IMR-90 (cell line): ENCODE data around the gene IRAK3.

Experiments
- BHLHE40 ChIP-seq: fragments of 150-350 bp; IDR thresholded peaks from 2 replicates; pipeline ENCODE4 v1.6.1; 2016; ENCODE audit warnings: mild to moderate bottlenecking, low read depth, low read length
- CEBPB ChIP-seq: IDR thresholded peaks from 2 replicates; pipeline ENCODE4 v1.6.1; 2012; ENCODE audit warnings: low read depth, low read length, improper control_type of control experiment
- CHD1 ChIP-seq: IDR thresholded peaks from 2 replicates; pipeline ENCODE4 v1.6.1; 2012; ENCODE audit warnings: low read depth, low read length, improper control_type of control experiment
- MAFK ChIP-seq: IDR thresholded peaks from 2 replicates; pipeline ENCODE4 v1.6.1; 2012; ENCODE audit warnings: low read depth, low read length, improper control_type of control experiment
- MAZ ChIP-seq: IDR thresholded peaks from 2 replicates; pipeline ENCODE4 v1.6.1; 2012; ENCODE audit warnings: low read depth, mild to moderate bottlenecking, low read length, improper control_type of control experiment, moderate library complexity, borderline replicate concordance
- MXI1 ChIP-seq: IDR thresholded peaks from 2 replicates; pipeline ENCODE4 v1.6.1; 2012; ENCODE audit warnings: low read depth, mild to moderate bottlenecking, low read length, moderate library complexity, borderline replicate concordance
- NFE2L2 ChIP-seq: fragments of 150-350 bp; IDR thresholded peaks from 2 replicates; pipeline ENCODE4 v1.6.1; 2016; ENCODE audit warnings: low read depth, mild to moderate bottlenecking, low read length
- POLR2A ChIP-seq: IDR thresholded peaks from 2 replicates; pipeline ENCODE4 v1.6.1; 2012; ENCODE audit warnings: mild to moderate bottlenecking, low read depth, low read length
- RAD21 ChIP-seq: IDR thresholded peaks from 2 replicates; pipeline ENCODE4 v1.6.1; 2012; ENCODE audit warnings: low read length, improper control_type of control experiment
- RCOR1 ChIP-seq: IDR thresholded peaks from 2 replicates; pipeline ENCODE4 v1.6.1; 2012; ENCODE audit warnings: mild to moderate bottlenecking, low read length, improper control_type of control experiment; ENCODE audit not compliant: insufficient replicate concordance
- RFX5 ChIP-seq: IDR thresholded peaks from 2 replicates; pipeline ENCODE4 v1.8.0; 2012; ENCODE audit warnings: low read depth, mild to moderate bottlenecking, low read length, moderate library complexity
- SMC3 ChIP-seq: fragments of 150-350 bp; IDR thresholded peaks from 2 replicates; pipeline ENCODE4 v1.6.1; 2016; ENCODE audit warnings: low read depth, mild to moderate bottlenecking, antibody characterized with exemption, low read length, moderate library complexity
- USF2 ChIP-seq: fragments of 150-350 bp; IDR thresholded peaks from 2 replicates; pipeline ENCODE4 v1.6.1; 2017; ENCODE audit warnings: mild to moderate bottlenecking, antibody characterized with exemption, low read length, low read depth
- TF ChIP-seq, protein P1 (sequence below): conservative IDR thresholded peaks from 2 replicates; pipeline ENCODE4 v1.5.1; 2012; ENCODE audit warnings: mild to moderate bottlenecking, low read depth, low read length, improper control_type of control experiment

- TF ChIP-seq POLR2A (no peak), MAZ (no peak), NFE2L2 (no peak), SMC3 (no peak), USF2 (no peak), MAFK (no peak), CHD1 (no peak), RCOR1 (no peak), CEBPB (no peak), RAD21 (no peak), MXI1 (no peak), RFX5 (no peak), BHLHE40 (no peak)
- TF ChIP-seq, protein P1, sequence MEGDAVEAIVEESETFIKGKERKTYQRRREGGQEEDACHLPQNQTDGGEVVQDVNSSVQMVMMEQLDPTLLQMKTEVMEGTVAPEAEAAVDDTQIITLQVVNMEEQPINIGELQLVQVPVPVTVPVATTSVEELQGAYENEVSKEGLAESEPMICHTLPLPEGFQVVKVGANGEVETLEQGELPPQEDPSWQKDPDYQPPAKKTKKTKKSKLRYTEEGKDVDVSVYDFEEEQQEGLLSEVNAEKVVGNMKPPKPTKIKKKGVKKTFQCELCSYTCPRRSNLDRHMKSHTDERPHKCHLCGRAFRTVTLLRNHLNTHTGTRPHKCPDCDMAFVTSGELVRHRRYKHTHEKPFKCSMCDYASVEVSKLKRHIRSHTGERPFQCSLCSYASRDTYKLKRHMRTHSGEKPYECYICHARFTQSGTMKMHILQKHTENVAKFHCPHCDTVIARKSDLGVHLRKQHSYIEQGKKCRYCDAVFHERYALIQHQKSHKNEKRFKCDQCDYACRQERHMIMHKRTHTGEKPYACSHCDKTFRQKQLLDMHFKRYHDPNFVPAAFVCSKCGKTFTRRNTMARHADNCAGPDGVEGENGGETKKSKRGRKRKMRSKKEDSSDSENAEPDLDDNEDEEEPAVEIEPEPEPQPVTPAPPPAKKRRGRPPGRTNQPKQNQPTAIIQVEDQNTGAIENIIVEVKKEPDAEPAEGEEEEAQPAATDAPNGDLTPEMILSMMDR = no peak
Observed at GRCh38 chr12:66190519-66191370, 1.7 kb downstream of the IRAK3 start.
